Measurements from ENCODE around the gene SCN4A. TPM values are rescaled to one million over a fixed set of nuclear protein-coding genes. Genes with fewer than 3 reads are reported as not detected.
"Not testable (repeated sequence)": the region's sequence is repeated elsewhere in the genome, so short reads cannot be mapped to it uniquely, and the experiment has no call there.

Gene SCN4A
- total RNA-seq, 1 donor from 2014 or later = 0.32 TPM

GRCh38 chr17:63904796-63905195 is 67.9 kb downstream of the SCN4A start:
- ATAC-seq; DNase-seq; intact Hi-C loops (cut with micrococcal nuclease): not testable (repeated sequence)

GRCh38 chr17:63903787-63904201 is 68.9 kb downstream of the SCN4A start:
- ATAC-seq; DNase-seq; intact Hi-C loops (cut with micrococcal nuclease): not testable (repeated sequence)

GRCh38 chr17:63901971-63902370 is 70.7 kb downstream of the SCN4A start:
- DNase-seq; ATAC-seq; intact Hi-C loops (cut with micrococcal nuclease): not testable (repeated sequence)

GRCh38 chr17:63898899-63899798 is 73.6 kb downstream of the SCN4A start:
- ATAC-seq; intact Hi-C loops (cut with micrococcal nuclease); DNase-seq: not testable (repeated sequence)

GRCh38 chr17:63896524-63897354 is 76.0 kb downstream of the SCN4A start, which contains the start of gene CSH1:
Gene CSH1, minus strand, starts transcription at chr17:63896574. Its CDS starts 63 bp downstream, at chr17:63896511.
- DNase-seq; ATAC-seq; intact Hi-C loops (cut with micrococcal nuclease): not testable (repeated sequence)

GRCh38 chr17:63894821-63895220 is 77.9 kb downstream of the SCN4A start:
- intact Hi-C loops (cut with micrococcal nuclease); DNase-seq; ATAC-seq: not testable (repeated sequence)

GRCh38 chr17:63894021-63894420 is 78.7 kb downstream of the SCN4A start:
- intact Hi-C loops (cut with micrococcal nuclease); ATAC-seq; DNase-seq: not testable (repeated sequence)

- ATAC-seq; intact Hi-C loops (cut with micrococcal nuclease); DNase-seq: not testable (repeated sequence)
These were observed 80.2 kb downstream of the SCN4A start for GRCh38 chr17:63892316-63893037.

- DNase-seq (peak; percentile 33), ATAC-seq (peak; percentile 82)
These were observed 83.5 kb downstream of the SCN4A start for GRCh38 chr17:63889026-63889848.

More at GRCh38 chr17:63889026-63889848, 83.5 kb downstream of the SCN4A start:
- intact Hi-C loops (cut with micrococcal nuclease) = not testable (repeated sequence)

Other genes starting within 250 kb of the SCN4A start
- gene STRADA, start 231.1 kb downstream of the SCN4A start, total RNA-seq = 16.0 TPM
- 90.1 TPM for gene CCDC47, start 199.3 kb downstream of the SCN4A start, total RNA-seq
- 56.7 TPM for gene DDX42, start 198.7 kb downstream of the SCN4A start, total RNA-seq
- gene PSMC5, start 145.5 kb downstream of the SCN4A start, total RNA-seq = 141 TPM
- 35.9 TPM for gene FTSJ3, start 145.3 kb downstream of the SCN4A start, total RNA-seq
- gene SMARCD2, start 130.2 kb downstream of the SCN4A start, total RNA-seq = 28.4 TPM
- not detected for gene CSH2, start 99.2 kb downstream of the SCN4A start, total RNA-seq
- not detected for gene GH2, start 91.0 kb downstream of the SCN4A start, total RNA-seq
- gene CSH1, start 76.3 kb downstream of the SCN4A start, total RNA-seq = not detected
- gene CSHL1, start 61.7 kb downstream of the SCN4A start, total RNA-seq = not detected
- gene GH1, start 54.1 kb downstream of the SCN4A start, total RNA-seq = not detected
- 5.7 TPM for gene CD79B, start 40.6 kb downstream of the SCN4A start, total RNA-seq
- 0.20 TPM for gene PRR29, start 25.4 kb upstream of the SCN4A start, total RNA-seq
- gene ICAM2, start 47.7 kb upstream of the SCN4A start, total RNA-seq = 30.6 TPM
- 9.0 TPM for gene ERN1, start 157.2 kb upstream of the SCN4A start, total RNA-seq